ENCODE results near the gene RAB21. TPM values are rescaled to one million over a fixed set of nuclear protein-coding genes. Genes with fewer than 3 reads are reported as not detected.

RAB21 gene
- total RNA-seq, 1 experiment from 2014 or later = 27.3 TPM

- Histone ChIP-seq H3K36me3 (ENCODE audit: low read depth, low read length) (peaks cover 21% of the 10 kb centered on the region), H3K9me2 (replicated peaks; ENCODE audit: low read length) (no peaks in the 10 kb centered on the region), H3K79me2 (ENCODE audit: low read length) (no peaks in the 10 kb centered on the region), H3K27ac (ENCODE audit: low read length) (no peak overlapping the region), H3K9me3 (ENCODE audit: low read length) (no peaks in the 10 kb centered on the region), H4K20me1 (ENCODE audit: low read length) (no peaks in the 10 kb centered on the region), H3K4me1 (ENCODE audit: insufficient read depth, low read length) (no peaks in the 10 kb centered on the region), H3F3A (ENCODE audit: low read length, unreplicated experiment) (no peaks in the 10 kb centered on the region), H3K9ac (ENCODE audit: low read length) (no peak overlapping the region), H3K27me3 (ENCODE audit: low read length) (no peaks in the 10 kb centered on the region), H3K4me3 (ENCODE audit: low read length) (no peak overlapping the region), H3K4me2 (ENCODE audit: low read length) (no peak overlapping the region), H2AFZ (ENCODE audit: low read length) (no peak overlapping the region)
- ATAC-seq (no peak), DNase-seq (no peak)
- TF ChIP-seq EZH2 (IDR thresholded peaks at IDR 0.05; ENCODE audit: low read length, unreplicated experiment) (no peak), CTCF (conservative IDR thresholded peaks at IDR 0.05; ENCODE audit: low read depth, low read length) (no peak), EZH2phosphoT487 (IDR thresholded peaks at IDR 0.05; ENCODE audit: borderline replicate concordance, low read length) (no peak)
- BruUV-seq (replicated peaks) = no TSS peak
- POLR2A ChIA-PET (ENCODE audit: unreplicated experiment) = no interaction called here
- CTCF ChIA-PET = no interaction called here
- intact Hi-C loops (cut with micrococcal nuclease) = no loop called here
These were observed 32.9 kb downstream of the RAB21 start for GRCh38 chr12:71787580-71787979.

GRCh38 chr12:71790331-71790730 lies 35.7 kb downstream of the RAB21 start:
- ChIA-PET POLR2A (ENCODE audit: unreplicated experiment) (no interaction called here), CTCF (no interaction called here)
- no peak overlapping the region for H3K9ac ChIP-seq (ENCODE audit: low read length)
- no peaks in the 10 kb centered on the region for H3K79me2 ChIP-seq (ENCODE audit: low read length)
- H3K36me3 ChIP-seq (ENCODE audit: low read depth, low read length) = peaks cover 14% of the 10 kb centered on the region; the same call in 1 of the 2 replicates
- H3K4me3 ChIP-seq (ENCODE audit: low read length) = no peak overlapping the region
- no peak for DNase-seq
- no peak overlapping the region for H3K4me2 ChIP-seq (ENCODE audit: low read length)
- no peaks in the 10 kb centered on the region for H3K27me3 ChIP-seq (ENCODE audit: low read length)
- no peaks in the 10 kb centered on the region for H4K20me1 ChIP-seq (ENCODE audit: low read length)
- TF ChIP-seq EZH2phosphoT487 (IDR thresholded peaks at IDR 0.05; ENCODE audit: borderline replicate concordance, low read length) = no peak
- no peak for TF ChIP-seq EZH2 (IDR thresholded peaks at IDR 0.05; ENCODE audit: low read length, unreplicated experiment)
- TF ChIP-seq CTCF (conservative IDR thresholded peaks at IDR 0.05; ENCODE audit: low read depth, low read length) = no peak
- H3F3A ChIP-seq (ENCODE audit: low read length, unreplicated experiment) = no peaks in the 10 kb centered on the region
- BruUV-seq (replicated peaks) = no TSS peak
- no peak for ATAC-seq
- H3K9me3 ChIP-seq (ENCODE audit: low read length) = no peaks in the 10 kb centered on the region
- H3K4me1 ChIP-seq (ENCODE audit: insufficient read depth, low read length) = no peaks in the 10 kb centered on the region
- intact Hi-C loops (cut with micrococcal nuclease) = no loop called here
- no peaks in the 10 kb centered on the region for H3K9me2 ChIP-seq (replicated peaks; ENCODE audit: low read length)
- H2AFZ ChIP-seq (ENCODE audit: low read length) = no peak overlapping the region
- H3K27ac ChIP-seq (ENCODE audit: low read length) = no peak overlapping the region

GRCh38 chr12:71791473-71792150 lies 36.9 kb downstream of the RAB21 start:
- ATAC-seq (no peak), DNase-seq (no peak)
- intact Hi-C loops (cut with micrococcal nuclease) = no loop called here
- Histone ChIP-seq H3K36me3 (ENCODE audit: low read depth, low read length) (peaks cover 3% of the 10 kb centered on the region; the same call in 1 of the 2 replicates), H3K4me3 (ENCODE audit: low read length) (no peak overlapping the region), H3K27ac (ENCODE audit: low read length) (no peak overlapping the region), H3K4me1 (ENCODE audit: insufficient read depth, low read length) (no peaks in the 10 kb centered on the region), H3K4me2 (ENCODE audit: low read length) (no peak overlapping the region), H3F3A (ENCODE audit: low read length, unreplicated experiment) (no peaks in the 10 kb centered on the region), H3K27me3 (ENCODE audit: low read length) (no peaks in the 10 kb centered on the region), H4K20me1 (ENCODE audit: low read length) (no peaks in the 10 kb centered on the region), H2AFZ (ENCODE audit: low read length) (no peak overlapping the region), H3K9me2 (replicated peaks; ENCODE audit: low read length) (no peaks in the 10 kb centered on the region), H3K79me2 (ENCODE audit: low read length) (no peaks in the 10 kb centered on the region), H3K9ac (ENCODE audit: low read length) (no peak overlapping the region), H3K9me3 (ENCODE audit: low read length) (no peaks in the 10 kb centered on the region)
- no TSS peak for BruUV-seq (replicated peaks)
- POLR2A ChIA-PET (ENCODE audit: unreplicated experiment) = no interaction called here
- no peak for TF ChIP-seq CTCF (conservative IDR thresholded peaks at IDR 0.05; ENCODE audit: low read depth, low read length)
- TF ChIP-seq EZH2phosphoT487 (IDR thresholded peaks at IDR 0.05; ENCODE audit: borderline replicate concordance, low read length) = no peak
- no peak for TF ChIP-seq EZH2 (IDR thresholded peaks at IDR 0.05; ENCODE audit: low read length, unreplicated experiment)
- CTCF ChIA-PET = no interaction called here

All from PC-3 (cell line).